ENCODE data around the gene ZFAND6.
"Not testable (repeated sequence)": the region's sequence is repeated elsewhere in the genome, so short reads cannot be mapped to it uniquely, and the experiment has no call there.

The ZFAND6 gene

DNA sequence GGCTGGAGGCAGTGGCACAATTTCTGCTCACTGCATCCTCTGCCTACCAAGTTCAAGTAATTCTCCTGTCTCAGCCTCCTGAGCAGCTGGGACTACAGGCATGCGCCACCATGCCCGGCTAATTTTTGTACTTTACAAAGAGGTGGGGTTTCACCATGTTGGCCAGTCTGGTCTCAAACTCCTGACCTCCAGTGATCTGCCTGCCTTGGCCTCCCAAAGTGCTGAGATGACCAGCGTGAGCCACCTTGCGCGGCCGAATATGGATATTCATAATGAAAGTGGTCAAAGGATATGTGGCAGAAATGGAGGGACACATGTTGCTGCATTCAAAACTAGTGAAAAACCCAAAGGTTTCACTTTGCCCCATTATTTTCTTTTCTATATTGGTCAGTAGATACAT is 40.2 kb downstream of the ZFAND6 start:
- not testable (repeated sequence) for DNase-seq

DNA sequence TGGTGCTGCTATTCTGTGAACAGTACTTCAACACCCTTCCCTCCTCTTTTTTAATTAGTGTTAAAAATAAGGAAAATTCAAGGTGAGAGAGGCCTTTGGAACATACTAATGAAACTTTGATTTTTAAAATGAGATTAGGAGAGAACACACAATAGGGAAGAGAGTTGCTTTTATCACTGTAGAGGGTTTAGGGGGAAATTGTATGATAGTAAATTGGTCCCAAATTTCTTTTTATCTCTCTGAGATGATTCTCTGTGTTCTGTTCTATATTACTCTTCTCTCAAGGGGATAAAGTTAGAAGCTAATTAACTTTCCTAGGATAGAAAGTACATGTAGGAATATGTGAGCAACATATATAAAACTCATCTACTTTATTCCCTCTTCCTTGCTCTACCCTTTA is 40.8 kb downstream of the ZFAND6 start:
- DNase-seq, result no peak

DNA sequence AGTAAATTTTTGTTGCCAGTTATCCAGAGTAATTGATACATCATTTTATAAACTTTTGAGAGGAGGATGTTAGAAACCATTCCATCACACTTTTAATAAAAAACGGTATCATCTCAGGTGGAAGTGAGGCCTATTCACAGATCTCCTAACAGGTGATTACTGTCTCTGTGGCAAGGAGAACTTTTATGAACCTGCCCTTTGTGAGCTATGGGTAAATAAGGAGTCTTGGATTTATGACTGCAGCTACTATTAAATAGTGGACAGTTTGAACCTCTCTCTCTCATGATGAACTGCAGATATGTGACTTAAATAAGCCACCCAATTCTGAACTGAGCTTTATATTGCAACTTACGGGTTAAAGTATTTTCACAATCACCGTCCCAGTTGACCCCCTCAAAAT is 45.7 kb downstream of the ZFAND6 start:
- no peak for DNase-seq

DNA sequence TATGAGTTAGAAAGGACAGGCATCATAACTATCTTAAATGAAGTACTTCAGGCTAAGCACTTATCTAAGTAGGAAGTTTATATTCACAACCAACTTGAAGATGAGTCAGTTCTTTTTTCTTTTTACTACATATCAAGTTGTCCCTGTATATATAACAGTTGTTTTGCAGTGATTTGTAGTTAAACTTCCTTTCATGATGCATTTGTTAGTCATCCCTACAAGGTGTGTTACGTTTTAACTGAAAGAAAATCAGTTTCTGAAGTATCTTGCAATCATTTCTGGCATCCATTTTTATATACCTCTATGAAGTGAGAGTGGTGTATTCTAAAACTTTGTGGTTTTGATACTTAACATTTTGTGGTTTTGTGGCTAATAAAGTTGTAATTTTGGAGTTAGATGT is 46.1 kb downstream of the ZFAND6 start:
- DNase-seq, result peak; percentile 53

DNA sequence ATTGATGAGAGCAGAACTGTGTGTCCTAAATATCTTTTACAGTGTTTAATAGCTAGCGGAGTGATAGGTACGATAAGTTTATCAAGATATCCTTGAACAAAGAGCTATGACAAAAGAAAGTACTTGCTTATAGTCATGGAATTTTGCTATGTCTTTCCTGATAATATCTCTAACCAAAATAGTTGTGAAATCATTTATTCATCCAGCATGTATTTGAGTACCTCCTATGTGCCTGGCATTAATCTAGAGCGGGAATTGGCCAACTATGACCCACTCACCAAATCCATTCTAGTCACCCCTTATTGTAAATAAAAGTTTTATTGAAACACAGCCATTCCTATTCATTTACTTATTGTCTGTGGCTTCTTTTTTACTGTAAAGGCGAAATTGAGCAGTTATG is 46.6 kb downstream of the ZFAND6 start:
- DNase-seq, result peak; percentile 73

DNA sequence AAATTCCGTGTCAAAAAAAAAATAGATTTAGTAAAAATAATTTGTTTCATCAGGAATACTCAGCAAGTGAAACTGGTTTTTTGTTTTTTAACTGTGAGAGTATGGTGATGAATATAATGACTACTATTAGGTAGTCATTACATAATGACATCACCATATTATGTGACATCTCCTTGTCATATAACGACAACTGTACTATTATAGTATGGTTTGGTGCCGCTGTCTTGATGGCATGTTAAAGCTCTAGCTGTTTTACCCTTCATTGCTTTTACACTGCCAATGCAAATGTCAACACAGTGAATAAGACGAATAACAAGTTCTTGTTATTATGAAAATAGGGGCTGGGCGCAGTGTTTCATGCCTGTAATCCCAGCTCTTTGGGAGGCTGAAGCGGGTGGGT is 47.7 kb downstream of the ZFAND6 start:
- no peak for DNase-seq

DNA sequence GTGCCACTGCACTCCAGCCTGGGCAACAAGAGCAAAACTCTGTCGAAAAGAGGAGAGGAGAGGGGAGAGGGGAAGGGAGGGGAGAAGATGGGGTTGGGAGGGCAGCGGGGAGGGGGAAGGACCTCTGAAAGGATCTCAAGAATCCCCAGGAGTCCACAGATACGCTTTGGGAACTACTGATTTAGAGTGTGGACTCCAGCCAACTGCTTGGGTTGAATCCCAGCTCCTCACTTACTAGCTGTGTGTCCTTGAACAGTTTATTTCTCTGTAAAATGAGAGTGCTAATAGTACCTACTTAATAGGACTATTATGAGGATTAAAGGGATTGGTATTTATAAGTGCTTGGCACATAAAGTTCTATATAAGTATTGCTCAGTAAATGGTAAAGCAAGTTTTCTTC is 48.3 kb downstream of the ZFAND6 start:
- no peak for DNase-seq

DNA sequence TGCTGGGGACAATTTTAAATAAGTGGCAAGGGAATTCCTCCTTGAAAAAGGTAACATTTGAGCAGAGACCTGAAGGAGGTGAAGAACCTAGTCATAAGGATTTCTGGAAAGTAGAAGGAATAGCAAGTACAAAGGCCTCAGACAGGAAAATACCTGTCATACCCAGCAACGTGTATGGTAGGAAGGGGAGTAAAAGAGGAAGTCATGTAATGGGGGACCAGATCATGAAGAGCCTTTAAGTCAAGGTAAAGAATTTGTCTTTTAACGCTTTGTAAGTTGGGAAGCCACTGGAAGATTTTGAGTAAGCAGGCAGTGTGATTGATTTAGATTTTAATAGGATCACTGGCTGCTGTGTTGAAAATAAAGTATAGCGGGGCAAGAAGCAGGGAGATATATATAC is 49.9 kb downstream of the ZFAND6 start:
- no peak for DNase-seq

DNA sequence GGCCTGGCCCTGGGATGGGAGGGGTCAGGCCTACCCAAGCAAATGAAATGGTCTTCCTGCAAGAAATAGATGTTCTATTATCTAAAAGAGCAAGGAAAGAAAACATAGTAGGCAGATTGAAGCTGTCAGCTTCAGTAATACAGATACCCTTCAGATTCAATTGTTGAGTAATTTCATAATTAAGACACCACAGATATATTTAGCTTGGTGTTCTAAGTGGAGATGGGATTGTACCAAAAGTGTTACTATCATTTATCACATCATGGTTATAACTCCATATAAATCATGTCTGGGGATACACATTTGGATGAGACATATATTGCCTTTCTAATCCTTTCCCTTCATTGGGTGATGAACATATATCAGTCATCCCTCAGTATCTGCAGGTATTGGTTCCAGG is 51.4 kb downstream of the ZFAND6 start:
- no peak for DNase-seq

DNA sequence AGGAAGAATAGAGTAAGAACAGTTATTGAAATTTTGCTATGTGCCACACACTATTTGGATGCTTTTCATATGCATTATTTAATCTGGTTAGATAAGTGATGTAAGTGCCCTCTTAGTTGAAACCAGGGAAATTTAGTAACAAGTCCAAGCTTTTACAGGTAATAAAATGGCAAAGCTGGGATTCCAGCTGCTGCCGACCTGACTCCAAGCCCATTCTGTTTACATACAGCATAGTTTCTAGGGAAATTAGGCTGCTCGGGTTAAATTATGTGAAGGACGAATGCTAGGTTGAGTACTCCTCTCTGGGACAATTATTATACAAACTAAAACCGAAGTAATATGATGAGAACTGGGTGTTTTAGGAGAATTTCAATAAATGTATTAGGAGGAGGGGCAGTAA is 54.6 kb downstream of the ZFAND6 start:
- DNase-seq, result no peak

DNA sequence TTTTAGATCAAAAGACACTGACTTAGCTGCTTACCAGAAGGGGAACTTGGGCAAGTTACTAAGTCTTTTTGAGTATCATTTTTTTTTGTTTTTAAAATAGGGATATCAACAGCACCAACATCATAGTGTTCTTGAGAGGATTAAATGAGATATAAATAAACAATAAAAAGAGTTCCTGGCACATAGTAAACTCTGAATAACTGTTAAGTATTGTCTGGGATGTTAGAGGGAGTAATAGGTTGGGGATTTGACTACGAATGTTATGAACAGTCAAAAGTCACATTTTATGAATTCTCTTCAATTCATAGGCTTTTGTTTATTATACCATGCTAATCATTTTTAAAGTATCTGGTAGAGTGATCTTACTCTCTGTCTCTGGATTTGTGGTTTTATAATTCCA is 55.5 kb downstream of the ZFAND6 start:
- no peak for DNase-seq

DNA sequence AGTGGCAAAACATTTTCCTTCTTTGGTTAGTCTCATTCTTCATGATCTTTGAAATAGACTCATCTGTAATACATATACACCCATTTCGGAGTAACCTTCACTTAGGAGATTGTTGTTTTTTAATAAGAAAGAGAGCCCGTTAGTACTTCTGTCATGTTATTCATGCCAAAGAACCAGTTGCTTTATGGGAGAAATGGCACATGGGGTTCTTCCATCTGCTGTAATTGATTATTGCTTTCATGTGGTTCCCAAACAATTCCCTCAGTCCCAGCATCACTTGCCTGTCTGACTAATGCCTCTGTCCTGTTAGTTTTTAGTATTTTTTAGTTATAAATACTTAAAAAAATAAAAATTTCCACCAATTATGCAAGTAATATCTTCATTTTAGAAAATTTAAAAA is 59.5 kb downstream of the ZFAND6 start:
- DNase-seq, result no peak

DNA sequence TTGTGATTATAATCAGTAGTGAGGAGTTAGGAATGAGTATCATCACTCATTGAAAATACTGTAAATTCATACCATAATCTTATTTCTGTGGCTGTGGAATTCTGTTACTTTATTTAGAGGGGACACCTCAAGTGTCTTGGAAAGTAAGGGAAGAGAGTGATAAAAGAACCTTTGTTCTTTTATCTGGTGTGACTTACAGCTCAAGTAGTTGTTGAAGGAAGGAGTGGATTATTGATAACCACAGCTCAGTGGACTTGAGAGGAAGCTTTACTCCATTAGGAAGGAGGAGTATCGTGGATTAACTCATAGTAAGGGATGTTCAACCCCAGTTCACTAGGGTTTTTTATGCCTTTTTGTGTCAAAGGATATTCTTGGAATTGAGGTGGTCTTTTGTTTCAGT is 61.2 kb downstream of the ZFAND6 start:
- no peak for DNase-seq

DNA sequence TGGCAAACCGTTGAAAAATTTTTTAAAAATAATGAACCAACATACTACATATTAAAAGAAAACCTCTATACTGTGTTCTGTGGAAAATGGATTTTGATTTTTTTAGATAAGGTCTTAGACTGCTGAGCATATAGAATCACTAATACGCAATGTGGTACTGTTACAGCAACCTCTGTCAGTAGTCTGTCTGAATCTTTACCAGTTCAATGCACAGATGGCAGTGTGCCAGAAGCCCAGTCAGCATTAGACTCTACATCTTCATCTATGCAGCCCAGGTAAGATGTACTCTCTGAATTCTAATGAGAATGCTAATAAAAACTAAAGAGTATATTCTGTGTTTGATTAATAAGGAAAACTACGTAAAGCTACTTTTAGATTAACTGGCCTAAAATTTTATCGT is 62.1 kb downstream of the ZFAND6 start:
- DNase-seq, result no peak

DNA sequence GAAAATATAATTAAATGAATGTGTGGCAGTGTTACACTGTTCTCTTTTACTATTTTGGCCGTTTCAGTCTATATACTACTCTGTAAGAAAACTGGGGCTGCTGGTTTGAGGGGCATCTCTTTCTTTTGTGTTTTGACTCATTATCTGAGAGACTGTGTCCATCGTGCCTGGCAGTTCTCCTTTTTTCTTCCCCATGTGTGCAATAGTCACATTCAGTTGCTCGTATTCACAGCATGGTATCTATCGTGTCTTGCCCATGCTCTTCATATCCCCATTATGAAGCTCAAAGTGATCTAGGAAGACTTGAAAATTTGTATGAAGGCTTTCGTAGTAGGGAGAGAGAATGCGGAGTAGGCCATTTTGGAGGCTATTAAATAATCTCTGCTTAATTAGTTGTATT is 63.6 kb downstream of the ZFAND6 start:
- DNase-seq, result no peak

DNA sequence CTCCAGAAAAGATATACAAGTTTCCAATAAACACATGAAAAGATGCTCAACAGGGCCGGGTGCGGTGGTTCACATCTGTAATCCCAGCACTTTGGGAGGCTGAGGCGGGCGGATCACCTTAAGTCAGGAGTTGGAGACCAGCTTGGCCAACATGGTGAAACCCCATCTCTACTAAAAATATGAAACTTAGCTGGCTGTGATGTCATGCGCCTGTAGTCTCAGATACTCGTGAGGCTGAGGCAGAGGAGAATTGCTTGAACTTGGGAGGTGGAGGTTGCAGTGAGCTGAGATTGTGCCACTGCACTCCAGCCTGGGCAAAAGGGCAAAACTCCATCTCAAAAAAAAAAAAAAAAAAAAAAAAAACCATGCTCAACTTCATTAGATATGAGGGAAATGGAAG is 67.8 kb downstream of the ZFAND6 start:
- not testable (repeated sequence) for DNase-seq

DNA sequence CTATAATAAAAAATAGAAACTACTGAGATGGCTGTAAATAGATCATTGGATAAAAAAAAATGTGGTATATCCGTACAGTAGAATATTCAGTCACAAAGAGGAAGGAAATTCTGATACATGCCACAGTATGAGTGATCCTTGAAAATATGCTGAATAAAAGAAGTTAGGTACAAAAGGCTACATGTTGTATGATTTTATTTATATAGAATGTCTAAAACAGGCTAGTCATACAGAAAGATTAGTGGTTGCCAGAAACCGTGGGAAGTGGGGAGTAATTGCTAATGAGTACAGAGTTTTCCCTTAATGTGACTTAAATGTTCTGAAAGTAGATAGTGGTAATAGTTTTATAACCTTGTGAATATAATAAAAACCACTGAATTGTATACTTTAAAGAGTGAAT is 68.4 kb downstream of the ZFAND6 start:
- DNase-seq, result no peak

DNA sequence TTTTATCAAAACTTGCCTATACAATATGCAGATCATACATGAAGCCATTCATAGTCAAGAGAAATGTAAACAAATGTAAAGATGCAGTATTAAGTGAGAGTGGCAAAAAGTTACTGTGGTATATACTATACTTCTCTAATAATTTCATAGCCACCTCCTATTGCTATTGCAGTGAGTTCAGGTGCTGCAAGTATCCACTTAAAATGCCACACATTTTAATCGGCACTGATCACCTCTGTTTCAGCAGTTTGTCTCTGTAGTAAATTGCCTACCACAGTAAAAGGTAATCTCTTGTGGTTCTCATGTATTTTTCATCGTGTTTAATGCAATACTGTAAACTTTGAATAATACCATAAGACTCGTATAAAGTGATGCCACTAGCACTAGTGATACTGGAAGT is 72.9 kb downstream of the ZFAND6 start:
- DNase-seq, result no peak

DNA sequence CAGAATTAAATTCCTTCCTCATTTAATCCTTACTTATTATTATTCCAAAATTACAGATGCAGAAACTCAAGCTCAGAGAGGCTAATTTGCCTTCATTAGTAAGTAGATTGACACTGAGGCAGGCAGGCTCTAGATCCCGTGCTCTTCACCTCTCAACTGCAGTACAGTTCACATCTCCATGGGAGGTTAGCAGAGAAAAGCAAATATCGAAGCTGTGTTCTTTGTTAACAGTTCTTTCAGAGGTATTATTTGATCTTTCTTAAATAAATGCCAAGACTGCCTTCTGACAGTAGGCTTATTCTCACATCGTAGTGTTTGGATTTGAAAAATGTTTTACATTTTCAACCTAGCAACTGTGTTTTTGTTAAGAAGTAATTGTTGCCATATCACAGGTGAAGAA is 77.4 kb downstream of the ZFAND6 start:
- no peak for DNase-seq

DNA sequence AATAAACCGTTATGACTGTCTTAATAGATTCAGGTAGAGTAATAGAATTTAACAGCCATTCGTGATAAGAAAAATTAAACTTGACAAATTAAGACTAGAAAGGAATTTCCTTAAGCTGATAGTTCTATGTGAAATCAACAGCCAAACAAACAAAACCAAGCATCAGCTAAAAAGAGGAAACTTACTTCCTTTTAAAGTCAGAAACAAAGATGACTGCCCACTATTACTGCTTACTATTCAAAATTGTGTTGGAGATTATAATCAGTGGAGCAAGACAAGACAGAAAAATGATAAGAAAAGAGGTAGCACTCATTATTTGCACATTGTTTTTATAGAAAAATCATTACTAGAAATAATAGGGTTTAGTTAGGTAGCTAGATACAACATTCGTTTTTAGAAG is 79.5 kb downstream of the ZFAND6 start:
- DNase-seq, result no peak

DNA sequence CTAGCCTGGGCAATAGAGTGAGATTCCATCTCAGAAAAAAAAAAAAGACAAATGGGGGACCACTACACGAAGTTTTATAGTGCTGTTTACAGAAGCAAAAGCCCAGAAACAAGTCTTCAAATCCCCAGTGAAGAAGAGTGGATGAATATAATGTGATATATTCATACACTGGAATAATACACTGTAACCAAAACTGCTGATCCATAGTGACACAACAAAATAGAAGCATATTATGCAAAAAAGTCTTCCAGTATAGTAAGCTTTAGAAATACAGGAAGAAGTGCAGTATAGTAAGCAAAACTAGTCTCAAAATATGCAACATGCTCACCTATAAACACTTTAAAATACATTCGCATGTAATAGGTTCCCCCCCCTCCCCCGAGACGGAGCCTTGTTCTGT is 81.4 kb downstream of the ZFAND6 start:
- no peak for DNase-seq

DNA sequence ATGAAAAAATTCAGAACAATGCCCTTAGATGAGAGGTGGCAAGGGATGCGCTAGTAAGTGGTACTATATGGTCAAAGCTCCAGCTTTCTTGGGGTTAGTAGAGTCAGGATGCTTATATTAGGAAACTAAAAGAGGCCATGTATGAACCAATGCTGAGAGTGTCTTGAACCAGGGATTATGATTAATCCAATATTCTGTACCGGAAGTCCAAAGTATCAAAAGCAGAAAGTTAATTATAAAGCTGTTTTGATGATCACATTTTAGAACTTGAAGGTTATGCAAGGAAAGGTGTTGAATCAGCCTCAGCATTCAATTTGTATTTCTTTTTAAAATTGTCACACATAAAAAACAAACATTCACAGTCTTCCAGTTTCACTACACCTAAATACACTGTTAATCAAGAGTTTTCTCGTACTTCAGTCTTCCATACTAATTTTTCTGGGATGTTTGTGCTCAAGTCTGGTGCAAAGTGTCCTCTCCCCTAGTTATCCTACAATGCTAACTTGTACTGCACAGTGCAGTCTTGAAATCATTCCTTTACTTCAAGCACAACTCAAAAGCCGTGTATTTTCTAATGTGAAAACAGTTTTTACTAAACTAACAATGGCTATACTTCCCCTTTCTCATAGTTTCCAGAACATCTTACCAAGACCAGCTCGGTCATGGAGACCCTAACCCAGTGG is 82.6 kb downstream of the ZFAND6 start:
- no peak for DNase-seq

DNA sequence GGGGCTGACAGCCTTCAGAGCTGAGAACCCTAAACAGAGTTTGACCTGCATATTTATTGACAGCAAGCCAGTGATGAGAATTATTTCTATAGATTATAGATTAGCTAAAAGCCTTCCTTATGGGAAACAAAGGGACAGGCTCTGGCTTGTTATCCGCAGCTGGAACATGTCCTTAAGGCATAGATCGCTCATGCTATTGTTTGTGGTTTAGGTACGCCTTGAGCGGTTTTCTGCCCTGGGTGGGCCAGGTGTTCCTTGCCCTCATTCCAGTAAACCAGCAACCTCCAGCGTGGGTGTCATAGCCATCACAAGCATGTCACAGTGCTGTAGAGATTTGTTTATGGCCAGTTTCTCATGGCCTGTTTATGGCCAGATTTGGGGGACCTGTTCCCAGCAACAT is 83.2 kb downstream of the ZFAND6 start:
- DNase-seq, result no peak

DNA sequence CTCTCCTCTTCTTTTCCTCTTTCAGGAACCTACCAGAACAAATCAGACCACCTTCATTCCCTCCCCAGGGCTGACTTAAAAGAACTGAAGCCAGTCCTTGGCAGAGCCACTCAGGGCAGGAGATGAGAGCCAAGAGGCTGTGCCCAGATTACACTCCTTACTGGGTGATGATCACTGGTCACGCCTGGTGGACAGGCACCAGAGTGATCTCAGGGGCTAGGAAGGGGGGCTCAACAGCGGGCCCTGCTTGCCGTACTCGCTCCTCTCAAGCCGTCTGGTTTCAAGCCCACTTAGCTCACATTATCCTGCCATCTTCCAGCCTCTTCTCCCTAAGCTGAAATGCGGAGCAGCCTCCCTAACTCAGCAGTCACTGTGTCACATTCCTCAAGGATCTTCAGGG is 91.7 kb downstream of the ZFAND6 start:
- no peak for DNase-seq

DNA sequence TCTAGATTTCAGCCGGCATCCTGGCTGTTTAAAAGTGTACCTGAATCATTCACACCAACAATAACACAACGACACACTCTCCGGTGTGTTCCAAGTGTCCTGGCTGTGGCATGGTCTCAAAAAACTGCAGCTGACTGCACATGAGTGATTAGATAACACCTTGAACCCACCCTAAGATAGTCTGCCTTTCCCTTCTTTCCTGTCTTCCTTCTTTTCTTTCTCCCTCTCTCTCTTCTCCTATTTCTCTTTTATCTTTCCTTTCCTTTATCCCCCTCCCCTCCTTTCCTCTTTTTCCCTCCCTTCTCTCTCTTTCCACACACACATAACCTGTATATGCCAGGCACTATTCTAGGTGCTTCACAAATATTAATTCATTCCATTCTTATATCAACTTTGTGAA is 92.1 kb downstream of the ZFAND6 start:
- DNase-seq, result no peak

Data from EL (cell line).